Ovary (tissue), 10 donors: Measurements from ENCODE around the gene ARHGAP29. TPM values are rescaled to one million over a fixed set of nuclear protein-coding genes. Genes with fewer than 3 reads are reported as not detected.

Experiments used
- DNase-seq, 5 donors: peaks; one replicate each; pipeline ENCODE4 v3.0.0-alpha.2; 2019 to 2020
- H3K27ac ChIP-seq, 2 donors: fragments of 200-600 bp; one replicate each; pipeline versions ENCODE4 v1.5.1 to v1.8.0; 2019 to 2022
- H3K27me3 ChIP-seq: fragments of 200-600 bp; one replicate; pipeline ENCODE4 v1.8.0; 2022
- H3K36me3 ChIP-seq: fragments of 200-600 bp; sonication (generic); one replicate; pipeline ENCODE4 v1.5.1; 2019
- H3K4me1 ChIP-seq: one replicate; pipeline ENCODE4 v1.8.1; 2013; ENCODE audit warnings: mild to moderate bottlenecking, moderate library complexity; ENCODE audit not compliant: insufficient read depth
- H3K4me3 ChIP-seq: fragments of 200-600 bp; sonication (generic); one replicate; pipeline ENCODE4 v1.5.1; 2017
- H3K9me3 ChIP-seq, 2 donors: fragments of 200-600 bp in 1 of 2; sonication (generic) in 1 of 2; one replicate each; pipeline versions ENCODE4 v1.5.1 to v1.8.1; 2013 to 2019; ENCODE audit warnings: mild to moderate bottlenecking in 1 of 2, moderate library complexity in 1 of 2
- EP300 ChIP-seq: sonication (generic); formaldehyde crosslinking; IDR thresholded peaks from one replicate; pipeline ENCODE4 v1.6.1; 2017; ENCODE audit warnings: antibody characterized with exemption
- POLR2A ChIP-seq: fragments of 450-650 bp; IDR thresholded peaks from one replicate; pipeline ENCODE4 v1.6.1; 2017; ENCODE audit warnings: antibody characterized with exemption, mild to moderate bottlenecking, moderate library complexity
- WGBS, 3 donors: extraction: QIAGEN DNeasy Blood & Tissue Kit in 1 of 3; methylation state at CpG; one replicate each; pipeline versions ENCODE4 v1.1.5 to v1.1.7; 2013 to 2017; 5-methylcytosine and 5-hydroxymethylcytosine counted together
- intact Hi-C, 4 donors: fragments of 100-400 bp; cut with DNase I; formaldehyde crosslinking; loops; one replicate each; pipeline versions ENCODE4 v1.11.0 to v1.15.1; 2022 to 2023
- long read RNA-seq, 3 donors: library from polyadenylated mRNA in 2 of 3; unstranded in 2 of 3; transcript quantifications; one replicate each; pipeline ENCODE4 v2.0.0 and lab custom pipeline, GENCODE V29; 2021 to 2026
- polyA plus RNA-seq, 2 donors: library from polyadenylated mRNA; stranded (reverse); fragments of 200-250 nt in 1 of 2; fragments of 350-450 nt in 1 of 2; fragmentation: Illumina TruSeq in 1 of 2; extraction: RNeasy Lipid Tissue Mini Kit (QIAGEN cat#74804) in 1 of 2; gene quantifications; one replicate each; pipeline ENCODE4 v1.2.3, GENCODE V29; 2013 to 2014
- total RNA-seq, 7 donors: library from RNA; depleted of rRNA in 2 of 7; stranded (reverse); fragments of >200 nt in 2 of 7; fragmentation: NEBNext Ultra II Directional in 3 of 7; extraction: Animal tissue kit (Norgen Biotek cat#: 25700) in 3 of 7; gene quantifications; one replicate each; pipeline versions ENCODE4 v1.1.0 to v1.2.4, GENCODE V29; 2016 to 2023
- TF ChIP-seq, protein P1 (sequence below), 3 donors: fragments of 450-650 bp in 2 of 3; fragments of 200-600 bp in 1 of 3; IDR thresholded peaks; one replicate each; pipeline versions ENCODE4 v1.5.1 to v1.8.0; 2016 to 2022; ENCODE audit warnings: antibody characterized with exemption in 3 of 3, mild to moderate bottlenecking in 1 of 3
- donor health status: DM: no; HTN: no; CAD: no; lungs with moderate emphysema.
- donor health status: DM: no; HTN: no; CAD: no.
- donor health status: Bipolar disorder and iron deficiency.
- donor health status: DM: yes; HTN: yes; CAD: no.
- donor health status: DM: no; HTN: no; CAD: no.
- donor health status: DM: yes; HTN: yes; CAD: no.

The ARHGAP29 gene, protein sequence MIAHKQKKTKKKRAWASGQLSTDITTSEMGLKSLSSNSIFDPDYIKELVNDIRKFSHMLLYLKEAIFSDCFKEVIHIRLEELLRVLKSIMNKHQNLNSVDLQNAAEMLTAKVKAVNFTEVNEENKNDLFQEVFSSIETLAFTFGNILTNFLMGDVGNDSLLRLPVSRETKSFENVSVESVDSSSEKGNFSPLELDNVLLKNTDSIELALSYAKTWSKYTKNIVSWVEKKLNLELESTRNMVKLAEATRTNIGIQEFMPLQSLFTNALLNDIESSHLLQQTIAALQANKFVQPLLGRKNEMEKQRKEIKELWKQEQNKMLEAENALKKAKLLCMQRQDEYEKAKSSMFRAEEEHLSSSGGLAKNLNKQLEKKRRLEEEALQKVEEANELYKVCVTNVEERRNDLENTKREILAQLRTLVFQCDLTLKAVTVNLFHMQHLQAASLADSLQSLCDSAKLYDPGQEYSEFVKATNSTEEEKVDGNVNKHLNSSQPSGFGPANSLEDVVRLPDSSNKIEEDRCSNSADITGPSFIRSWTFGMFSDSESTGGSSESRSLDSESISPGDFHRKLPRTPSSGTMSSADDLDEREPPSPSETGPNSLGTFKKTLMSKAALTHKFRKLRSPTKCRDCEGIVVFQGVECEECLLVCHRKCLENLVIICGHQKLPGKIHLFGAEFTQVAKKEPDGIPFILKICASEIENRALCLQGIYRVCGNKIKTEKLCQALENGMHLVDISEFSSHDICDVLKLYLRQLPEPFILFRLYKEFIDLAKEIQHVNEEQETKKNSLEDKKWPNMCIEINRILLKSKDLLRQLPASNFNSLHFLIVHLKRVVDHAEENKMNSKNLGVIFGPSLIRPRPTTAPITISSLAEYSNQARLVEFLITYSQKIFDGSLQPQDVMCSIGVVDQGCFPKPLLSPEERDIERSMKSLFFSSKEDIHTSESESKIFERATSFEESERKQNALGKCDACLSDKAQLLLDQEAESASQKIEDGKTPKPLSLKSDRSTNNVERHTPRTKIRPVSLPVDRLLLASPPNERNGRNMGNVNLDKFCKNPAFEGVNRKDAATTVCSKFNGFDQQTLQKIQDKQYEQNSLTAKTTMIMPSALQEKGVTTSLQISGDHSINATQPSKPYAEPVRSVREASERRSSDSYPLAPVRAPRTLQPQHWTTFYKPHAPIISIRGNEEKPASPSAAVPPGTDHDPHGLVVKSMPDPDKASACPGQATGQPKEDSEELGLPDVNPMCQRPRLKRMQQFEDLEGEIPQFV
- 10 to 100 TPM; 13.3 to 51.0 (median 20.5) TPM for total RNA-seq
- 10 to 100 TPM in 1 of 2 donors, 1 to 10 TPM in 1; 7.9 to 13.7 TPM for polyA plus RNA-seq
- long read RNA-seq, donor 1, transcript ARHGAP29-202 (11 exons, 2,043 nt) = major isoform, 10 of 160 reads
- long read RNA-seq, donor 1, partial matches to known transcripts = 132 of 160 reads
- long read RNA-seq, donor 1, other reads (novel, unspliced or antisense) = 18 of 160 reads
- long read RNA-seq, donor 2, full-length matches to known transcripts = 3 of 3 reads
- long read RNA-seq, donor 2, partial matches to known transcripts = 0 of 3 reads
- long read RNA-seq, donor 2, other reads (novel, unspliced or antisense) = 0 of 3 reads
- long read RNA-seq, donor 3, full-length matches to known transcripts = 45 of 88 reads
- long read RNA-seq, donor 3, partial matches to known transcripts = 7 of 88 reads
- long read RNA-seq, donor 3, other reads (novel, unspliced or antisense) = 36 of 88 reads

GRCh38 chr1:94237291-94238226 is at the start of gene ARHGAP29:
ARHGAP29 (minus strand) TSS chr1:94237584; CDS start chr1:94231611, 5,973 bp downstream.
- TF ChIP-seq POLR2A (peak; percentile 55), EP300 (no peak)
- Histone ChIP-seq H3K4me3 (peak within 1 kb of the TSS; percentile 69), H3K9me3 (no peaks in the 10 kb centered on the region), H3K36me3 (no peaks in the 10 kb centered on the region), H3K4me1 (no peaks in the 10 kb centered on the region), H3K27me3 (no peaks in the 10 kb centered on the region), H3K27ac (peak within 1 kb of the TSS; percentile 19 to 40)
- peak; percentile 78 to 89 (median 81) for DNase-seq
- intact Hi-C loops = loop anchor here in 2 of 4 donors (5.0 kb wide), 3 partner anchors 90 to 175 kb away; no protein-coding TSS in a partner anchor
- 6 to 8% (median 7%) methylated on average over 75 to 88 of the region's 88 CpGs for WGBS, 3 donors

GRCh38 chr1:94286864-94287437 is 49.6 kb upstream of the ARHGAP29 start:
- no peaks in the 10 kb centered on the region for H3K27me3 ChIP-seq
- 70 to 86% (median 77%) methylated on average over 3 of the region's 3 CpGs for WGBS, 3 donors

DNA sequence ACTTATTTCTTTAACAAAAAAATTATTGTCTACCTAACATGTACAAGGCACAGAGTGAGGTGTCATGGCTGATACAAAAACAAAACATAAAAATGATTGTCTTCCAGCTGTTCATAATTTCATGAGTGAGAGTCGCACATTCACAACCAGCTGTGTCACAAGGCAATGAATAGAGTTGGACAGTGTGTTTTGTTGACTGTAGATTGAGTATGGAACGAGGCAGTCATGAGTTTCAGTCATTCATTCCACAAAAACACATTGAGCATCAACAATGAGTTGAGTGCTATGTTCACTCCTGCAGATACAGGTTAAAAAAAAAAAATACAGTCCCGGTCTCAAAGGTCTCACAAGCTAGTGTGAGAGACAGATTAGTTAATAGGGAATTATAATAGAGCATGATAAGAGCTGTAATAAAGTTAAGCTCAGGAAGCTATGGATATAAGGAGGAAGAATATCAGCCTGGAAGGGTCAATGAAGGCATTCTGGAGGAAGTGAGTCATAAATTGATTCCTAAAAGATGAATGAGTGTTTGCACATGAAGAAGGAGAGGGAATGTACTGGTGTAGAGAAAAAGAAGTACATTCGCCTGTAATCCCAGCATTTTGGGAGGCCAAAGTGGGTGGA is 47.8 kb upstream of the ARHGAP29 start:
- Histone ChIP-seq H3K36me3 (no peaks in the 10 kb centered on the region), H3K9me3 (no peaks in the 10 kb centered on the region), H3K27me3 (no peaks in the 10 kb centered on the region), H3K4me1 (no peaks in the 10 kb centered on the region), H3K4me3 (no peak overlapping the region), H3K27ac (no peak overlapping the region)
- WGBS, 3 donors = 80 to 90% (median 87%) methylated on average over 4 of the region's 4 CpGs
- DNase-seq = no peak
- intact Hi-C loops = no loop called here
- no peak for TF ChIP-seq POLR2A
- TF ChIP-seq, protein P1, sequence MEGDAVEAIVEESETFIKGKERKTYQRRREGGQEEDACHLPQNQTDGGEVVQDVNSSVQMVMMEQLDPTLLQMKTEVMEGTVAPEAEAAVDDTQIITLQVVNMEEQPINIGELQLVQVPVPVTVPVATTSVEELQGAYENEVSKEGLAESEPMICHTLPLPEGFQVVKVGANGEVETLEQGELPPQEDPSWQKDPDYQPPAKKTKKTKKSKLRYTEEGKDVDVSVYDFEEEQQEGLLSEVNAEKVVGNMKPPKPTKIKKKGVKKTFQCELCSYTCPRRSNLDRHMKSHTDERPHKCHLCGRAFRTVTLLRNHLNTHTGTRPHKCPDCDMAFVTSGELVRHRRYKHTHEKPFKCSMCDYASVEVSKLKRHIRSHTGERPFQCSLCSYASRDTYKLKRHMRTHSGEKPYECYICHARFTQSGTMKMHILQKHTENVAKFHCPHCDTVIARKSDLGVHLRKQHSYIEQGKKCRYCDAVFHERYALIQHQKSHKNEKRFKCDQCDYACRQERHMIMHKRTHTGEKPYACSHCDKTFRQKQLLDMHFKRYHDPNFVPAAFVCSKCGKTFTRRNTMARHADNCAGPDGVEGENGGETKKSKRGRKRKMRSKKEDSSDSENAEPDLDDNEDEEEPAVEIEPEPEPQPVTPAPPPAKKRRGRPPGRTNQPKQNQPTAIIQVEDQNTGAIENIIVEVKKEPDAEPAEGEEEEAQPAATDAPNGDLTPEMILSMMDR (IDR thresholded peaks at IDR 0.05) = no peak
- no peak for TF ChIP-seq EP300

More at GRCh38 chr1:94286864-94287437, 49.6 kb upstream of the ARHGAP29 start:
- no peak for TF ChIP-seq EP300
- TF ChIP-seq, protein P1 (IDR thresholded peaks at IDR 0.05) = no peak
- TF ChIP-seq POLR2A = no peak
- no peak overlapping the region for H3K27ac ChIP-seq
- DNase-seq = no peak
- intact Hi-C loops = no loop called here
- H3K4me1 ChIP-seq = no peaks in the 10 kb centered on the region
- no peaks in the 10 kb centered on the region for H3K36me3 ChIP-seq
- H3K4me3 ChIP-seq = no peak overlapping the region
- no peaks in the 10 kb centered on the region for H3K9me3 ChIP-seq
